HG03571 (cell line): ENCODE results near the gene CYP51A1.
"Not testable (repeated sequence)": the region's sequence is repeated elsewhere in the genome, so short reads cannot be mapped to it uniquely, and the experiment has no call there.

Source experiments
- ATAC-seq: cut with Tn5 transposase; IDR thresholded peaks from one replicate; pipeline ENCODE4 v1.9.1; 2021; ENCODE audit not compliant: unreplicated experiment

The CYP51A1 gene

DNA sequence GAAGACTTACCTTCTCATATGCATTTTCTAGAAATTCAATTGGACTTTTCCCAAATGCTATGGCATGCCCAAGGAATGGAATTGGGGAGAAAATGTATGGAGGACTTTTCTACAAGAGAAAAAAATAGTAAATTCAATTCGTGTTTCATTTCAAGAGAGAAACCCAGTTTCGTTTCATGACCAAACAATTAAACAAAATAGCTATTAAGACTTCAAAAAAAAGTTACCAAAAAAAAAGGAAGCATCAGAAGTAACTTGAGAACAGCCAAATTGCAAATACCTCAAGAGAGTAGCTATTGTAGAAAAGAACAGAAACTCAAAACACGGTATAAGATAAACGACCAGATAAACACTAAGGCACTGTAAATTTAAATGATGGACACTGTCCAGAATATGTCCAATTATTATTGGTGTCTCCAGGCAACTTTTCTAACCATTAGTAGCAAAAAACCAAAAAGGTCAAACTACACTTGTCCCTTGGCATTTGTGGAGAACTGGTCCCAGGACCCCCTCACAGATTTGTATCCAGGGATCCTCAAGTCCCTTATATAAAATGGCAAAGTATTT is 2.4 kb downstream of the CYP51A1 start:
- ATAC-seq: no peak

DNA sequence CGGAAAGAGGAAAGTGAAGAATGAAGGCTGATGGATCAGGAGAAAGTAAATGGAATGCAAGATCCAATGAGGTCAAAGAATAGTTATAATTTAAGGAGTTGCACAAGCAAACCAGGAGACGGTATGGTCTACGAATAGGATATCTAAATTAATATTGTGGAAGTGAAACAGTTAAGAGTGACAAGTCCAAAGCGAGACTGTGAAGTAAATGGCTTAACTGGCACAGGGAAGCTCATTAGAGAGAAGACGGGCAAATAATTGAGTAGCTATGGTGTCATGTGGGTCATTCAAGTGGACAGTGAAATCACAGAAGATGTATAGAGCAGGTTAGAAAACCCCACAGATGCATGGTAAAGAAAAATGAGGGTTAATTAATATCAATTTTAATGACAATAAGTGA is 3.2 kb downstream of the CYP51A1 start:
- ATAC-seq: no peak

DNA sequence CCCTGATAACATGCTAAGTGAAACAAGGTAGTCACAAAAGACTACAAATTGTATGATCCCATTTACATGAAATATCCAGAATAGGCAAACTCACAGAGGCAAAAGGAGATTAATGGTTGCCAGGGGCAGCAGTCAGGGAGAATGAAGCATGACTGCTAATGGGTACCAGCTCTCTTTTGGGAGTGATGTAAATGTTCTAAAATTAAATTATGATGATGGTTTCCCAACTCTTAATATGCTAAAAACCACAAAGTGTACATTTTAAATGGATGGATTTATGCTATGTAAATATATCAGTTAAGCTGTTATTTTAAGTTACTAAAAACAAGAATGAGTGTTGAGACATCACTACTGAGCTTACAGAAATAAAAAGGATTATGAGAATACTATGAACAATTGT is 12.6 kb downstream of the CYP51A1 start:
- no peak for ATAC-seq

DNA sequence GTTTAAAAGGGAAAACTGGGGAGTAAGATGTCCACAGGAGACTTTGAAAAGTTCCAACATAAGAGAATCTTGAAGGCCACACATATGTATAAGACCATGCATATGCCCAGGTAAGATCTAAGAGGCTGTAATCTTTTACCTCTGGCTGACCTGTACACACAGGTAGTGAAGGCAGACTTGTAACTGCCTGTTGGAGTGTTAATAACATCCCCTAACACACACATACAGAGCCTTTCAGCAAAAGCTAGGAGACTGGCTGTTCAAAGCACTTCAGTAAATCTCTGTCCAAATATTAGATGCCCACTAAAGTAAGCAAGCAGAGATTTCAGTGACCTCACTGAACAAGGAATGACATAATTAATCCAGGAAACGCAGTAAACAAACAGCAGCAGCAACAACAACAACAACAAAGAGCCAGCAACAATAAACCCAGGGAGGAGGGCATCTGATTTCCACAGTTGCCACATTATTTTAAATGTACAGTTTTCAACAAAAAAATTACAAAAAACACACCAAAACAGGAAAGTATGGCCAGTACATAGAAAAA is 15.0 kb downstream of the CYP51A1 start:
- no peak for ATAC-seq

DNA sequence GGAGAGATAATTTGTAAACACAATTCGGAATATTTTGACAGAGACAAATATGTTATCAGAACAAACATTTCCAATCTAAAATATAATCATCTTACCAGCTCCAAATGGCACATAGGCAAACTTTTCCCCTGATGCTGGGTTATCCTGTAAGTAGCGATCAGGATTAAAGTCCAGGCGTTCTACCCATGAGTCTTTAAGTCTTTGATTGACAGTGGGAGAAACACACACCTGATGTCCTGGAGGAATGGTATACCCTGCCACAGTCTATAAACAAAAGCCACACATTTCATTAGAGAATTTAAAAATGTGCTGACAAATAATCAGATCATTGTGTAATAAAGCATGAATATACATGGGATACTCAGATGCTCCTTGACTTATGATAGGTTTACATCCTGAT is 17.3 kb downstream of the CYP51A1 start:
- no peak for ATAC-seq

DNA sequence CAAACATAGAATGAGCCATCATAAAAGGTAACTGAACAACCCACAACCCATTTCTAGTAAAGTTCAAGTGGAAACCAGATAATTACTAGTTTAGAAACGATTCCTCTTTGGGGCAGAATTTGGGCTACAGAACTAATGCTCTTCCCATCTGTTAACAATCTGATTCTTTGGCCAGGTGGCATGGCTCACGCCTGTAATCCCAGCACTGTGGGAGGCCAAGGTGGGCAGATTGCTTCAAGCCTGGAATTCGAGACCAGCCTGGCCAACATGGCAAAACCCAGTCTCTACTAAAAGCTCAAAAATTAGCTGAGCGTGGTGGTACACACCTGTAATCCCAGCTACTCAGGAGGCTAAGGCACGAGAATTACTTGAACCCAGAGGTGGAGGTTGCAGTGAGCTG is 18.5 kb downstream of the CYP51A1 start:
- ATAC-seq: no peak

DNA sequence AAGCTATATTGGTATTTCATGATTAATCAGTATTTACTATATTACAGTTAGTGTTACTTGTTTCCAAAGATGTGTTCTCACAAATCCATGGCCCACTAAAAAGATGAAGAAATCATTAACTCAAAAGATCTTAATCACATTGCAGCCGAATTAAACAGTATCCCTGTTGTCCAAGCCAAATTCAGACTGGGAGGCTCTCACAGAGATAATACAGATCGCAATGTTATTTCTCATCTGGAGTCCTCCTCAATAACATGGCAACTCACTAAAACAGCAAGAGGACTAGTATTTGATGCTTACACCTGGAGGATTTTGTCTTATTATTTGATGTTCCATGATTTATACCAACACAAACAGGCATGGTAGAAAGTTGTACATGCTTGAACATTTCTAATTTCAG is 23.4 kb downstream of the CYP51A1 start:
- no peak for ATAC-seq

DNA sequence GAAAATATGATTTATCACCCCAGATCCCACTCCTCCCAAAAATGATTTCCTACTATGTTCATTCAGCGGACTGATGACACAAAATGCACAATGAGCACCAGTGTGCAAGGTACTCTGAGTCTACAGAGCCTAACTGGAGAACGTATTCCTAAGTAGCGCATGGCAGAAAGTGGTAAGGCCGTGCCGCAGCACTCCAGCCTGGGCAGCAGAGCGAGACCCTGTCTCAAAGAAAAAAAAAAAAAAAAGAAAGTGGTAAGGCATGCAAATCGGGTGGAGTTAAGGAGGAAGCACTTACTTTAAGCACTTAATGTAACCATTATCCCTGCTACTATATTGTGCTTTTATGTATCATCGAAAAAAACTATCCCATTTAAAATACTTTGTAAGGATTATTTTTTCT is 25.5 kb downstream of the CYP51A1 start:
- no peak for ATAC-seq

DNA sequence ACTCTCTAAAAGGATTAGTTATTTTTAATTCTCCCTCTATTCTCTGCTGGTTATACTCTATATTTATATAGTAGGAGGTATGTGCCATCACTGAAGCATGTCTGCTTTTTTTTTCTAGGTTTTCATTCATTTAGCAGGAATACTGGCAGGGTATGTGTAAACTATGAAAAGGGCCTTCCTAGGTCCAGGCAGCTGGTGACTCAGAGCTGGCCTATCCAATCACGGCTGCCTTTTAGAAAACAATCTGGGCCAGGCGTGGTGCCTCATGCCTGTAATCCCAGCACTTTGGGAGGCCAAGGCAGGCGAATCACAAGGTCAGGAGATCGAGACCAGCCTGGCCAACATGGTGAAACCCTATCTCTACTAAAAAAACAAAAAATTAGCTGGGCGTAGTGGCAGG is 31.4 kb downstream of the CYP51A1 start:
- not testable (repeated sequence) for ATAC-seq

DNA sequence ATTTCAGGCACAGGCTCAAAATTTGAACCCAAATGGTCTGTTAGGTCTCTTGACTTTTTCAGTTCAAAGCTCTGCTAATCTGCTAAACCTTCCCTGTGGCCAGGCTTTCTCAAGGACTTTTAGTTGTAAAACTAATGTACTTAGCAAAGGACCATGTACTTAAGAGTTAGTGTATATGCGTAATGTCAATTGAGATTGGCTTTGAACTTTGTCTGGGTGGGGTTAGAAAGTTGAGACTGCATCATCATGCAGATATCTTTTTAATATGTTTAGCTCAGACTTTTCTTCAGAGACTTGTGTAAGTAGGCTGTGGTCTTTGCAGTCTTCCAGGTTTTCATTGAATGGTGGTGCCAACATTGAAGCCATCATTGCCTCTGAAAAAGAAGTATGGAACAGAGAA is 33.7 kb downstream of the CYP51A1 start:
- ATAC-seq: no peak

DNA sequence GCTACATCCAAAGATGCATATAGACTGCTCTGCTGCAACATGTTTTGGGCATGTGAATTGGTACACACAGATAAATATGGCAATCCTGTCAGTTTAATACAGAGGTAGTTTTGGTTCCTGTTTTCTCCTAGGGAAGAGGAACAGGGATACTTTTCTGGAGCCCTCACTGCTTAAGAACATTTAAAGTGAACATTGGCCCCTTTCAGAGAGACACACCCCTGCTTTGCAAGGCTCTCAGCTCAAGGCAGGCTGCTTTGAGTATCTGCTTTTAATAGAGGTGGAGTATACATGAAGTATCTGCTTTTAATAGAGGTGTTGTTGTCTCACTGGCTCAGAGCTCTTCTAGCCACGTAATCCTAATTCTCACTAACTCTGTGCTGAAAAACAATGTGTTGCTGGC is 38.9 kb downstream of the CYP51A1 start:
- ATAC-seq: no peak

DNA sequence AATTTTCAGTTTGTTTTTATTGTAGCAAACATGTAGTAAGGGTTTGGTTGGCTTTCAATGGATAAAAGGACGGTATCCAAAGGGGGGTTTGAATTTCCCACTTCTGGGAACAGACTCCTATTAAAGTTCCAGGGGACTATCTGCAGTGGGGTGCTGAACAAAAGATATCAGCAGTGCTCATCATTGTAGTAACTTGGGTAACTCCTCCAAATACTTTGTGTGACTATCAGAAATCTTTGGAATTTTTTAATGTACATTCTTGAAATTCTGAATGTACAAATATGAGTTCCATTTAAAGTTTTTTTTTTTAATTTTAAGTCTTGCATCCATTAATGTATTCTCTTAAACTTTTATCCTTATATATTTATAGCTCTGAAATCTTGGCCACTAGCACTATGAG is 42.1 kb downstream of the CYP51A1 start:
- no peak for ATAC-seq

DNA sequence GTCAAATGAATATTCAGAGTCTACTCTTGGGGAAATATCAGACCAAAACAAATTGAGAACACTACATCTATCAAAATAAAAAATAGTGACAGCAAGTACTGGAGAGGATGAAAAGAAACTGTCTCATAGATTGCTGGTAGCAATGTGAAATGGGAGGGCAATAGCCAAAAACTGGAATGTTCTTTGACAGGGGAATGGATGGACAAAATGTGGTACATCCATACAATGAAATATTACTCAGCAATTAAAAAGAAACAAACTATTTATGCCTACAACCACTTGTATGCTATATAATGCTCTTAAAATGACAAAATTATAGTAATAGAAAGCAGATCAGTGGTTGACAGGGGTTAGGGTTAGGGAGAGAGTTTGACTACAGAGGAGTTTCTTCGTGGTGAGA is 46.0 kb downstream of the CYP51A1 start:
- no peak for ATAC-seq

DNA sequence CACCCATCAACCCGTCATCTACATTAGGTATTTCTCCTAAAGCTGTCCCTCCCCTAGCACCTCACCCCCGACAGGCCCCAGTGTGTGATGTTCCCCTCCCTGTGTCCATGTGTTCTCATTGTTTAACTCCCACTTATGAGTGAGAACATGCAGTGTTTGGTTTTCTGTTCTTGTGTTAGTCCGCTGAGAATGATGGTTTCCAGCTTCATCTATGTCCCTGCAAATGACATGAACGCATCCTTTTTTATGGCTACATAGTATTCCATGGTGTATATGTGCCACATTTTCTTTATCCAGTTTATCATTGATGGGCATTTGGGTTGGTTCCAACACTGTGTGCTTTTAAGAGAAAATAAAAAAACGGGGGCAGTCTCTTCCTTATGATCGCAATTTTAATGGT is 50.4 kb downstream of the CYP51A1 start:
- not testable (repeated sequence) for ATAC-seq

DNA sequence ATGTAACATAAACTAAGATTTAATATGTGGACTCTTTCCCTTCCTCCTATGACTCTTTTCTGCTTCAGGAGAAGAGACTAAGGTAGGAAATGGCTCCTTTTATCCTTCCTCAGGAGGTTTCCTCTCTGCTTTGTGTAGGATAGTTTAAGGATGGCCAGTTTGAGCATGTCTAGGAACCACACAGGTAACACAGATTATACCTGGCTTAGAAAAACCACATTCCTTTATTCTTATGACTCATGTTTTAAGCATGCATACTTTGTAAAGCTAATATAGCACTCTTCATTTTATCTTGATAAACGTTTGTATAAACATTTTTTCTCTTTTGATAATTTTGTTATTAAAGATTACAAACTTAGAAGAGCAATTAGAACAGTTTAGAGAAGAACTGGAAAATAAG is 57.8 kb downstream of the CYP51A1 start:
- ATAC-seq: no peak

DNA sequence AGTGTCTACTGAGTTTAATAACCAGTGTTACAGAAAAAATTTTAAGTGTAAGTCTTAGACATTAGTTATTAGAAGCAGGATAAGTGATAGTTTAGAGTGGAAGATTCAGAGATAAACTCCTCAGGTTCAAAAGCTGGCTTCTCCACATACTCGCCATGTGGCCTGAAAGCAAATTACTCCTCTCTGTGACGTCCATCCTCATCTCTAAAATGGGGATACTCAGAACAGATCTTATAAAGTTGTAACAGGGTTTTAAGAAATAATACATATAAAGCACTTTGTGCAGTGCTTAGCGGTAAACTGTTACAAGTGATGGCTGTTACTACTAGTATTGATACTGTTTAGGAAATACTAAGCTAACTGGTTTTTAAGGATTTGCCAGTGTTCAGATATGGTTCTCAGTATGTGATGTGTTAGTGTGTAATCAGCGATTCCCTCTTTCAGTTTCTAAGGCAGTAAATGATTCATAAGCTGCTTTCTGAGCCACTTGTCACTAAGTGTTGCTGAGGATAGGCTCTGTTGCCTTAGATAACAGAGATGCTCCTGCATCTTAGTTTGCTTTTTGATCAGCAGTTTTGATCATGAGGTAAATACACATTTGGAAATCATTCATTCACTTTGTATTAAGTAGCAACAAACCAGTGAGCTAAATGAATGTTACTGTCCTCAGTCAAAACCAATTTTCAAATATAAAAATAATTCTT is 58.7 kb downstream of the CYP51A1 start:
- ATAC-seq: peak; percentile 84

DNA sequence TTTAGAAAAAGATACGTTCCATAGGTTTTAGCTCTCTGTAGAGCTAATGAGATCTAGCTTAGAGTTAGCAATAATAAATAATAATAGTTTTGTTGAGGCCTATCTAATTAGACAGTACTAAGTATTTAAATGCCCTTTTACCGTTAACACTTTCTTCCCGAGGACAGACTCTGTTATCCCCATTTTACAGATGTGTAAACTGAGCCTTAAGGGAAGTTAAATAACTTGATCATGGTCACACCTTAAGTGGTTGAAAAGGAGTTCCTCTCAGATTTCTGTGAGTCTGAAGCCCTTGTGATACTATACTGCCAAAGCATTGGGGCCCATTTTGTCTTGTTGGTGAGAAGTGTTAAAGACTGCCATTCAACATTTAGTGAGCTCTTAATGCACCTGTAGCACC is 61.6 kb downstream of the CYP51A1 start:
- no peak for ATAC-seq

DNA sequence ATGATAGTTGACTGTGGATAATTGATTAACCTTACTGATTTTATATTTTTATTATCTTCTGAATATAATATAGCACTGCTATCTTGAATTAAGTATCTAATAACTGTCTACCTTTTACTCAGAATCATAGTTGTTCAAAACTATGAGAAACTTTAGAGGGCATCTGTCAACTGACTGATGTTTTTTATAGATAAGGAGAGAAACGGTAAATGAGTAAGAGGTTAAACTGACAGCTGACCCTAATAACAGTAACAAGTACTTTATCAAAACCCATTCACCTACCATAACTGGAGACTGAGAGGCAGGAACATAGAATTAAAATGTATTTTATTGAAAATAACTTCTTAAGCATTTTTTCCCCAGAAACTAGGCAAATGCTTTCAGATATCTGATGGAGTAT is 62.2 kb downstream of the CYP51A1 start:
- no peak for ATAC-seq

DNA sequence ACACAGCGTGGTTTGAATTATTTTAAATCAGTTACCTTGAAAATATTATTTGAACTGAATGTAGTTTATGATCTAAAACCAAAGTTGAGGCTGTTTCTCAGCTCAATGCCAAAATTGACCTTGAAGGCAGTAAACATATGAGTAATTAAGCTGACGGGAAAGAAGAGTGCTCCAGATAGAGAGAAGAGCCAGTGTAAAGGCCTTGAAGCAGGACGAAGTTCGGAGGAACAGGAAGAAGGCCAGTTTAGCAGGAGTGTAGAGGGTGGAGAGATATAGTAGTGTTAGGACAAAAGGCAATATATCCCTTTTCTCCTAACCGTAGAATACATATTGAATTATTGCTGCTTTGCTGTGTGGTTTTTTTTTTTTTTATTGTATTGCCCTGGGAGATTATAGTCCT is 63.2 kb downstream of the CYP51A1 start:
- no peak for ATAC-seq

DNA sequence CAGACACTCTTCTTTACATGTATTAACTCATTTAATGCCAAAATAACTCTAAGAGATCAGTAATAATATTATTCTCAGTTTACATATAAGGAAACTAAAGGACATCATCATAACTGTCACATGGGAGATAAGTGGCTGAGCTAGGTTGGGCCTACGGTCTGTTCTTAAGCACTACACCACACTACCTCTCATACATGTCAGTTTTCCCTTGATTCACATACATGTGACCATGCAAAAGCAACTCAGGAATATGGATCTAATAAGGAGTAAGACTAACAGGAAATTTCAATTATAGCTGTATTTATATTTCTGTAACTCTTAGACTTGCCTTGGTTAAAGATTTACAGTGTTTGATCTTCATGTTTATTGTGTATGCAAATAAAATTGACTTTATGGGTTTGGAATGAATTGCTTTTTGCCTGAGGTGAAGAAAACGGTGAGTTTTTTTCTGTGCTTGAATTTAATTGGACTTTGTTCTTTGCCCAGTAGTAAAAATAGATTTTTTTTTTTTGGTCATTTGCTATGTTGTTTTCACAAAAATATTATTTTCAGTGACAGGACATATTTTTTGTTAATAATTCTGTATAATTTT is 69.7 kb downstream of the CYP51A1 start:
- no peak for ATAC-seq
